Renal pelvis (tissue), 4 donors: Measurements from ENCODE around the gene ATG4A. TPM values are rescaled to one million over a fixed set of nuclear protein-coding genes. Genes with fewer than 3 reads are reported as not detected.

ENCODE experiments used
- DNase-seq: peaks from one replicate; pipeline ENCODE4 v3.0.0-alpha.2; 2013
- polyA plus RNA-seq, 3 donors: library from polyadenylated mRNA; unstranded; fragments of 120-200 nt; gene quantifications; one replicate each; pipeline ENCODE4 v1.2.1, GENCODE V29; 2013; ENCODE audit not compliant: insufficient read length in 3 of 3

ATG4A gene
- polyA plus RNA-seq, 3 donors = 11.9 to 12.3 (median 12.2) TPM

- no peak for DNase-seq
These were observed 75.8 kb downstream of the ATG4A start for GRCh38 chrX:108167211-108167872.

- no peak for DNase-seq
These were observed 77.6 kb downstream of the ATG4A start for GRCh38 chrX:108168961-108169740.

- no peak for DNase-seq
These were observed 78.2 kb downstream of the ATG4A start for GRCh38 chrX:108169768-108170167.

GRCh38 chrX:108171671-108172070 lies 80.1 kb downstream of the ATG4A start:
- no peak for DNase-seq

- DNase-seq = no peak
These were observed 82.3 kb downstream of the ATG4A start for GRCh38 chrX:108173874-108174273.

- DNase-seq = no peak
These were observed 86.0 kb downstream of the ATG4A start for GRCh38 chrX:108177351-108178142.

GRCh38 chrX:108178143-108178498 lies 86.5 kb downstream of the ATG4A start:
- no peak for DNase-seq

GRCh38 chrX:108186811-108187210 lies 95.2 kb downstream of the ATG4A start:
- DNase-seq = no peak

GRCh38 chrX:108198420-108198819 lies 106.8 kb downstream of the ATG4A start:
- no peak for DNase-seq

- DNase-seq = no peak
These were observed 107.5 kb downstream of the ATG4A start for GRCh38 chrX:108199041-108199440.

GRCh38 chrX:108199691-108200090 lies 108.1 kb downstream of the ATG4A start:
- peak; percentile 12 for DNase-seq

GRCh38 chrX:108203540-108203939 lies 112.0 kb downstream of the ATG4A start:
- DNase-seq = no peak

Other genes with a start within 250 kb of the ATG4A start
- gene TEX13B, start 109.4 kb upstream of the ATG4A start, polyA plus RNA-seq = not detected
- gene VSIG1, start 46.7 kb upstream of the ATG4A start, polyA plus RNA-seq = 1 to 10 TPM in 1 of 3 donors, under 1 TPM in 2; 0.70 to 1.0 (median 0.85) TPM
- gene PSMD10, start 236 bp upstream of the ATG4A start, polyA plus RNA-seq = 10 to 100 TPM; 68.6 to 80.4 (median 79.5) TPM